Ectodermal cell (in vitro differentiated cells): ENCODE results near the gene TEX30.

Source experiments
- H3K27ac ChIP-seq: 2 replicates; pipeline ENCODE4 v1.7.0; 2013; ENCODE audit warnings: mild to moderate bottlenecking, low read depth, low read length; ENCODE audit not compliant: insufficient read depth, poor library complexity, severe bottlenecking
- H3K27me3 ChIP-seq: 2 replicates; pipeline ENCODE4 v1.7.0; 2013; ENCODE audit warnings: mild to moderate bottlenecking, low read length; ENCODE audit not compliant: insufficient read depth, control insufficient read depth, poor library complexity, severe bottlenecking
- H3K36me3 ChIP-seq: one replicate; pipeline ENCODE4 v1.7.0; 2013; ENCODE audit warnings: low read length; ENCODE audit not compliant: control insufficient read depth, insufficient read depth
- H3K4me1 ChIP-seq: one replicate; pipeline ENCODE4 v1.7.0; 2013; ENCODE audit warnings: low read length; ENCODE audit not compliant: control insufficient read depth, insufficient read depth
- H3K4me3 ChIP-seq: 2 replicates; pipeline ENCODE4 v1.7.0; 2013; ENCODE audit warnings: low read depth, low read length, control low read depth; ENCODE audit not compliant: insufficient read depth
- H3K9me3 ChIP-seq: 2 replicates; pipeline ENCODE4 v1.7.0; 2013; ENCODE audit warnings: mild to moderate bottlenecking, low read length, moderate library complexity; ENCODE audit not compliant: control insufficient read depth
- WGBS, 2 experiments: methylation state at CpG; one replicate each; pipeline ENCODE4 v1.1.7; 2013; ENCODE audit warnings: missing lambda C conversion rate in 2 of 2; 5-methylcytosine and 5-hydroxymethylcytosine counted together

Gene TEX30

GRCh38 chr13:102718746-102719145 lies 54.8 kb downstream of the TEX30 start:
- no peaks in the 10 kb centered on the region for H3K27me3 ChIP-seq
- no peak overlapping the region for H3K4me3 ChIP-seq
- 87 to 91% methylated on average over 2 of the region's 2 CpGs for WGBS, 2 experiments

More at GRCh38 chr13:102718746-102719145, 54.8 kb downstream of the TEX30 start:
- H3K4me1 ChIP-seq = no peaks in the 10 kb centered on the region
- H3K9me3 ChIP-seq = no peaks in the 10 kb centered on the region
- no peaks in the 10 kb centered on the region for H3K36me3 ChIP-seq
- no peak overlapping the region for H3K27ac ChIP-seq
